HG03558 (cell line): Measurements from ENCODE around the gene SLC30A4.

Experiments used
- ATAC-seq: cut with Tn5 transposase; IDR thresholded peaks from one replicate; pipeline ENCODE4 v1.9.1; 2021; ENCODE audit warnings: moderate number of reproducible peaks; ENCODE audit not compliant: unreplicated experiment; ENCODE audit errors: extremely low read depth

The SLC30A4 gene

DNA sequence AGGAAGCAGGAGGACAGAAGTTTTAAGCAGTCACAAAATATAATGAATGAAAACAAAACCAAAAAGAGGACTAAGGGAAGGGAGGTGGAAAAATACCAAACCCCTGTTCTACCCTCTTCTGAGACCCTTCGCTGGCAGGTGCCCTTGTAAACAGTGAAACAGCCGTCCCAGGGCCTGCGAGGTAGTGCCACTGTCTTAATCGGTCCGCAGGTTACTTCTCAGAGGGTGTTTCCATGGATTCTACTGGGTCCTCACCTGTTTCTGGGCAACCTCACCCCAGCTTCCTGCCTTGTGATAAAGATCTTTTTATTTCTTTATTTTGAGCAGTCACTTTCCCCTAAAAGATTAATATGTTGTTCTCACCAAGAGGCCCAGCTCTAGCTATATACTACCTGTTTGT, 65.3 kb downstream of the SLC30A4 start:
- ATAC-seq: no peak

DNA sequence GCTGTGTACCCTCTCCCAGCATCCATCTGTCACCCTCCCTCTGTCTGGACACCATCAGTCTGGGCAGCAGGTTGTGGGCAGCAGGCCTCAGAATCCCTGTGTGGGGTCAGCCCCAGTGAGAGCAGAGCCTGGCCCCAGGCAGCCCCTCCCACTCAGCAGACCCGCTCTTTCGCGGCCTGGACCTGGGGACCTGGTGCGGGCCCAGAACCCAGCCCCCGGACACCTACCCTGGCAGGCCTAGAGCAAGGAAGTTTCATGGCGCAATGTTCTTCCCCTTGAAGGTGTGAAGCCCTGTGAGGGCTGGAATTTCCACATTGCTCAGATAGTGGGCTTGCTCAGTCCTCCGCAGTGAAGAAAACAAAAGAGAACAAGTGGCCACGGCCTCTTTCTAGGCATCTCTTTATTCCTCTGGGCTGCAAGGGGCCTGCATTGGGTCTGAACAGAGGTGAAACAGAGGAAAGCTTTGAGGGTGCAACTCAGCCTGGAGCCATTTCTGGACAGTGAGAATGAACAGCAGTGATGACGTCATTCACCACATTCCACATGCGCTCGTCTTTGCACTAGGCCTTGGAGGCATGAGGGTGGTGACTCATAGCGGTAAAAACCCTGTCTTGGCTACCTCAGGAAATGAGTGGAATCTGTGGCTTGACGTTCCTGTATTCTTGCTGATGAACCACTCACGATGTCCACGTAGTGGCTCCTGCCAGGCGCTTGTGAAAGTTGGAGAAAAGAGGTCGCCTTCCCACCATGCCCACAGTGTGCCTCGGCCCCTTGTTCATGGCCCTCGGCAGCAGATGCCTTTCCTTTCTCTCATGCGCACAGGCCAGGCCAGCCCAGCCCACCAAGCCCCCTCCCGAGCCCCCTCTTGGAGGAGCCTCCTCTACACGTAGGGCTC, 66.1 kb downstream of the SLC30A4 start:
- no peak for ATAC-seq

DNA sequence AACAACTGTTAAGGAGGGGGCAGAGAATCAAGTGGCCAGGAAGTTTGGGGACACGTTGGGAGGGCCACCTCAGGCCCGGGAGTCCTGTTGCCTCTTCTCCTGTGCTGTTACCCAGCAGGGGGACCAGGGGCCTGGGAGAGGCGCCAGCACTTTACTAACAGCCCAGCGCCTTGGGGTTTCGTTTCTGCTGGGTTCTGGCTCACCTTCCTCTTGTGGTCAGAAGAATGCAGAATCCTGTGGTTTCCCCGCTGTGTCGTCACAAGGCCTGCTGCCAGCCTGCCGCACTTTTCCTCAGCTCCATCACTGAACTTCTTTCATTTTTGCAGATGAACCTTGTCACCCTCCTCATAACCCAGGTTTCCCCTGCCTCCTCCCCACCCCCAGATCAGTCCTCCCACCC, 67.7 kb downstream of the SLC30A4 start:
- ATAC-seq: no peak

DNA sequence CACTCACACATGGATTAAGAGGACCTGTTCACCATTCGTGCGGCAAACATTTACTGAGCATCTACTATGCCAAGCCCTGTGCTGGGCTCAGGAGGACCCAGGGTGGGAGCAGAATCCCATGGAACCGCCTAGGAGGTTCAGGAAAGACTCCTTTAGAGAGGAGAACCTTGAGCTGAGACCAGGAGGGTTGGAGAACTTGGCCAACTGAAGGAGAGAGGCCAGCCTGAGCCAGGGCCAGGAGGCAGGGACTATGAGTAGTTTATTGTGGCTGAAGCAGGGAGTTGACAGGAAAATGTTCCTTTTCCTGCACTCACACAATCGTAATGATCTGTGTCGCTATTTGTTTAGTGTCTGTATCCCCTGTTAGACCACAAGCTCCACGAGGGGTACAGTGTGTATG, 71.3 kb downstream of the SLC30A4 start:
- ATAC-seq: no peak

DNA sequence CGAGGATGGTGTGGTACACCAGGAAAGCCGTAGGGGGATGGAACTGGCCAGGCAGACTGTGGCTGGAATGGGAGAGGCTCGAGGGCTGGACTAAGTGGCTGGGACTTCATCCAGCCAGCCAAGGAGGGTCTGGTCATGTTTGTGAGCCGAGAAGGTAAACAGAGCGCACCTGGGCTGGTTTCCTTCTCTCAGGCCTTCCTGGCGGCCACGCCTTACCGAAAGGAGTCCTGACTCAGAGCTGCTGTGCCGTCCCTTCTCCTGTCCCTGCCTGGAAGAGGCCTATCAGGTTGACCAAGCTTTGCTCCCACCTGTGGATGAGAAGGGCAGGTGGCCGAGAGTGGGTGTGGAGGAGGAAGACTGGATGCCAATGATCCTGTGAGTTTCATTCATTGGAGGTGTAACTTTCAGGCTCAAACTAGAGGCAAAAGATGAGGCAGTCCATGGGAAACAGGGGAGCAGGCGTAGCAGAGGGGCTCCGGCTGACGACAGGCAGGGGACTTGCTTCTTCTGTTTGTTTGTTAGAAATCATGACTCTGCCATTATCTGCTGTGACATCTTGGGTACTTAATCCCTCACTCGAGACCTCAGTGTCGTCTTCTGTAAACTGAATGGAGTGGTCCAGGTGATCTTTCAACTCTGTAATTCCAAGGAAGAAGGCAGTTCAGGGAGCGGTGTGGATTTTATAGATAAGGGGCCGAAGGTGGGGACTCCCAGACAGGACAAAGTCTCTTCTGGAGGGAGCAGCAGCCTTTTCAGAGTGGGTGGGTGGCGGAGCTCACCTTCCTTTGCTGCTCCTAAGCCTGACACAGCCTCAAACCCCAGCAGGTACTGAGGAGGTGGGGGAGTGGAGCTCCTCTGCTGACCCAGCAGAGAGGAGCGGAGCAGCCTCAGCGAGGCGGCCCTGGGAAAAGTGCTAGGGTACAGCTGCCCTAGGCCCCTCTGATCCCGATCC, 72.4 kb downstream of the SLC30A4 start:
- no peak for ATAC-seq

DNA sequence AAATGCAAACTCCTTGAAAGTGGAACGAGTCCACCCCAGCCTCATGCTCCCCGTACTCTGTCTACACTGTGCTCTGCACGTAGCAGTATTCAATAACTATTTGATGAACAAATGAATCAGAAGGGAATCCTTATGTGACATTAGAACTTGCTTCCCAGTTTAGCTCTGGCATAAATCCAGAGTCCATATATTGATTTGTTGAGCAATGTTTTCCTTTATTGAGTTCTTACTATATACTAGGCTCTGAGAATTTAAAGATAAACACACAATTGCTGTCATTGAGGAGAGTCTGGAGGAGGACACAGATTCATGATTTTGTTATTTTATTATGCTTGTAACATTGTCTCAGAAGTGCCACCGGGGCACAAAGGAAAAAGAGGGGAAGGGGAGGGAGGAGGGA, 73.2 kb downstream of the SLC30A4 start:
- no peak for ATAC-seq

GRCh38 chr15:45448066-45448915, 74.3 kb downstream of the SLC30A4 start:
- ATAC-seq: no peak

DNA sequence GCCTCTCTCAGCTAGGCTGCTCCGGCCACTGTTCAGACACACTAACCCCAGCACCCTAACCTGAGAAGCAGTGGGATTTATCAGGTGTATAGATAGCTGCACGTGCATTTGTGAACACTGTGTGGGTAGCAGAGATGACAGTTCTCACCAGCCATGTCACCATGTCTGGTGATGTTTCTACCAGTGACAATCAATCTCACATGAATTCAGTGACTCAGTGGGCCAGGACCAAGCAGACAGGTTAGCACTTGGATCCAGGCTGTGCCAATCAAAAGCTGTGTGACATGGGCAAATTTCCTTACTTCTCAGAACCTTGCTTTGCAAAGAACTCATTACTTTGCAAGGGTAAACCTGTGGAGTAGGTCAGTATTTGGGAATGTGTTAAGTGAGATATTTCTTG, 78.9 kb downstream of the SLC30A4 start:
- ATAC-seq: no peak

DNA sequence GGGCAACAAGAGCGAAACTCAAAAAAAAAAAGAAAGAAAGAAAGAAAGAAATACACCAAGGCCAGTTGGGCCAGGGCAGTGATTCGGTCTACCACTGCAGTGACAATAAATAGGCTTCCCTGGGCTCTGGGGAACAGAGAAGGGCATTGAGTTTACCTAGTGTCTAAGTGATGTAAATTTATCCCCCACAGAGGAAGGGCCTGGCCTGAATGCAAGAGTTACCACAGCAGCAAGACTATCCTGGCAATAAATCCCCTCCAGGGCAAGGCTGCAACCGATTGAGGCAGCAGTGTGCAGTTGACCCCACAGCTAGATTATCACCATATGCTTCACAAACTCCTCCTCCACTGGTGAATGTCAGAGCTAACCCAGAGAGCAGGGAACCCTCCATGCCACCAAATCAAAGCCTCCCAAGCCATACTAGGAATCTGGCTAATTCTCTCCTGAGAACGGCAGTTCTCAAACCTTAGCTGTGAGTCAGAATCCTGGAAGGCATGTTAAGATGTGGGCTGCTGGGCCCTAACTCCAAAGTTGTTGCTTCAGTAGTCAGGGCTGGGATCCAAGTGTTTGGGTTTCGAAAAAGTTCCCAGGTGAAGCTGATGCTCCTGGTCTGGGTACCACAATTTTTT, 79.9 kb downstream of the SLC30A4 start:
- no peak for ATAC-seq

- no peak for ATAC-seq
Observed at GRCh38 chr15:45441686-45442085, 80.9 kb downstream of the SLC30A4 start.

DNA sequence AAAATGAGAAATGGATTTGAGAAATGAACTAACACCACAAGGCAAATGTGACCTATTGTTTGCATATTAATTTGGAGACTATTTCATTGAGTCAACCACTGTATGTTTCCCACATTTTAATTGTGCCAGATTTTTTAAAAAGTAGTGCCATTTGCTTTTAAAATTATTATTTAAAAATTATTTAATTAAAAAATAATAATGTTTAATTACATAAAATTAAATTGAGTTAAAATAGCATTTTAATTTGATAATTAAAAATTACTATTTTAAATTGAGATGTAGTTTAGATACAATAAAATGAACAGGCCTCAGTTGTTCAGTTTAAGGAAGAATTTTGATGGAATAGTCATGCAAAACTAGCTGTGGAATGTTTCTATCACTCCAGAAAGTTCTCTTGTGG, 81.5 kb downstream of the SLC30A4 start:
- no peak for ATAC-seq

DNA sequence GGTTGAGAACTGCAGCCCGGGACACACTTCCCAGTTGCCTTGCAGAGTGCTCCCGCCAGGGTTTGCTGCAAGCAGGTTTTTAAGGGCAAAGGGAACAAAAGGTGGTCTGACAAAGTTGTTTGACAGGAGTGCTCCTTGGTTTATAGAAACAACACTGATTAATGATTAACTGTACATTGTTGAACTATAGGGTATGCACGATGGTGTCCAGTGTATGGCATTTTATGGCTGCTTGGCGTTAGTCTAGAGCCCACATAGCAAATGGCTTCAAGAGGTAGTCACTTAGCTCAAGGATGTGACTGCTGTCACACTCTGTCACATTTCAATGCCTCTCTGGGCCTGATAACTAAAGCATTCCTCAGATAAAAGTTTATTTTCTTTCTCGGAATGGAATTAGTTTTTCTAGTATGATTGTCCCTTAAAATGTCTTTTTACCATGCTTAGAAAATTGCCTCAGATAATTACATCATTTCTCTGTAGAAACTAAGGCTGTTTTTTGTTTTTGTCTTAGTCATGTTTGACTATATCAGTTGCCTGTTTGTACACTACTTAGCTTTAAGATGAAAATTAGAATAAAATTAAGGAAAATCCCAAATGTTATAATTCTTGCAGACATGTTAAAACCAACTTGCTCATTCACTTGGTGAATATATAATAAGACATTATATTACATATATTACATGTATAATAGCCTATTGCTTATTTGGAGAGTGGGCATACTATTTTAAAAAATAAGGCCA, 82.9 kb downstream of the SLC30A4 start:
- no peak for ATAC-seq

DNA sequence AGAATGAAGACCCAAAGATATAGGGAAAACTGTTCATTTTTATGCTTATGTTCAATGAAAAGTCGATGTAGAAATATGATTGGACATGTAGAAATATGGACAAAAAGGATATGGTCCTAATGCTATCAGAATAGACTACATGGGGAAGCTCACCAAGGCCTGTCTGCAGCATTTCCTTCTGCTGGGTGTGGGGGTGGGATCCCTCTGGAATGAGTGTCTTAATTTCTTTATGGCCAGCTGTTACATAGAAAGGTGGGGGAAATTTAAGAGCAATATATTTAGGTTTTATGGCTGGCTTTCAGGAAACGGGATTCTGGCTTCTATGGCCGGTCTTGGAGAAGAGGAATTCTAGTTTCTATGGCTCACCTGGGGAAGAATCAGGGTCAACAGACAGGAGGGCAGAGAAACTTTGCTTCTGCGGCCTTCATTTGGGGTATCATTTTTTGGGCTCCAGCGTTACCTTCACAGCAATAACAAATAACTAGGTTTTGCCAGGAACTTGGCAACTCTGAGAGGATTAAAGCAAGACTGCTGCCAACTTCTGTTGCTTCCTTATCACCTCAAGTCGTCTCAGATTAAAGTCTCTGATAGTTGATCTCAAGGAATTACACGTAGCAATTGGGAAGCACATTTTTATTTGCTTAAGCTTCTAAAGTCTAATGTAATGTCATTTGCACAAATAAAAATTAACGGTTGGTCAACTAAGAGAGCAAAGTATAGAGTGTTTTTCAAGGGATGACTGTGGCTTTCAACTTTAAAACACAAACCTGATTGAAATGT, 87.2 kb downstream of the SLC30A4 start:
- ATAC-seq: no peak

DNA sequence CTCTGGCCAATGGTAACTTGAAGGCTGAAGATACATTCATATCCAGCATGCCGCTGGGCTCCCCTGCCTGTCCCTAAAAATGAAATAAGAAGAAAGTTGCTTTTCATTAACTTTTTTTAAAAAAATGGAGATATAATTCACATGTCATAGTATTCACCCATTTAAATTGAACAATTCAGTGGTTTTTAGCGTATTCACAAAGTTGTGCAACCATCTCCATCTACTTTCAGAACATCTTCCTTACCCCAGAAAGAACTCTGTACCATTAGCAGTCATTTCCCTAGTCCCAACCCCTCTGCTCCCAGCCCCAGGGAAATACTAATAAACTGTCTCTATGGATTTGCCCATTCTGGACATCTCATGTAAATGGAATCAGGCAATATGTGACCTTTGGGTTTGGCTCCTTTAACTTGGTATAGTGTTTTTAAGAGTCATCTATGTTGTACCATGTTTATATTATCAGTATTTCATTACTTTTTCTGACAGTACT, 88.4 kb downstream of the SLC30A4 start:
- ATAC-seq: no peak

- ATAC-seq: no peak
Observed at GRCh38 chr15:45431511-45431910, 91.0 kb downstream of the SLC30A4 start.

DNA sequence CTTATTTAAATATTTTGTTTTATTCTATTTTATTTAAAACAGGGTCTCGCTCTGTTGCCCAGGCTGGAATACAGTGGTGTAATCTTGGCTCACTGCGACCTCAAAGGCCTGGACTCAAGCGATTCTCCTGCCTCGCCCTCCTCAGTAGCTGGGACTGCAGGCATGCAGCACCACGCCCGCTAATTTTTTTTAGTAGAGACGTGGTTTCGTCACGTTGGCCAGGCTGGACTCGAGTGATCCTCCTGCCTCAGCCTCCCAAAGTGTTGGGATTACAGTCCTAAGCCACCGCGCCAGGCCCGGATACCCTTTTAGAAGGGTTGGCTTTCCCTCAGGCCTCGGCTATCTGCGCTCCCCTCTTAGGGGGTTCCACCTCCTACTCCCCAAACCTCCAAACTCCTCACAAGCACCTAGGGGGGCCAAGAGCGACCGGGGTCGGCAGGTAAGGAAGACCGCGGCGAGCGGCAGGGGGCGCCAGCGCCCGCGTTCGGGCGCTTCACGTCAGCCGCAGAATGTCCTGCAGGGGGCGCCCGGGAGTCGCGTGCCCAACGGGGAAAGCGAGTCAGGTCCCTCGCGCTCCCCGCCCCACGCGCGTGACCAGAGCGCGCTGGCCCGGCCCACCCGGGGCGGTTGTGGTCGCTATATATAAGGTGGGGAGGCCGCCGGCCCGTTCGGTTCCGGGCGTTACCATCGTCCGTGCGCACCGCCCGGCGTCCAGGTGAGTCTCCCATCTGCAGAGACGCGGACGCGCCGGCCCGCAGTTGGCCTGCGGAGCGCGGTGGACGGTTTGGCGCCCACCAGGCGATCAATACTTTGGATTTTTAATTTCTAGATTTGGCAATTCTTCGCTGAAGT, 92.4 kb downstream of the SLC30A4 start:
- ATAC-seq: no peak
